ENCODE data around the gene FBXL14.

FBXL14 gene

GRCh38 chr12:1542599-1542998 lies 51.8 kb downstream of the FBXL14 start:
- Histone ChIP-seq H3K27ac (ENCODE audit: low read depth, low read length) (no peak overlapping the region), H4K20me1 (ENCODE audit: low read depth, low read length) (no peaks in the 10 kb centered on the region), H3K9ac (ENCODE audit: low read length) (no peak overlapping the region), H3K4me3 (ENCODE audit: insufficient read depth, low read length, poor library complexity, severe bottlenecking) (no peak overlapping the region), H3K27me3 (ENCODE audit: low read length) (no peaks in the 10 kb centered on the region), H3K79me2 (ENCODE audit: insufficient read depth, low read length) (no peaks in the 10 kb centered on the region), H3K9me3 (ENCODE audit: insufficient read depth, low read length) (no peaks in the 10 kb centered on the region), H3K4me2 (ENCODE audit: low read depth, low read length, poor library complexity, severe bottlenecking) (no peak overlapping the region), H3F3A (ENCODE audit: insufficient read depth) (no peaks in the 10 kb centered on the region), H3K36me3 (ENCODE audit: low read length) (no peaks in the 10 kb centered on the region), H3K9me2 (replicated peaks; ENCODE audit: insufficient read depth, low read length) (no peaks in the 10 kb centered on the region), H2AFZ (ENCODE audit: low read depth, low read length, severe bottlenecking) (no peak overlapping the region)
- no peak for TF ChIP-seq EZH2phosphoT487 (conservative IDR thresholded peaks at IDR 0.05; ENCODE audit: low read length)
- no peak for TF ChIP-seq CTCF (IDR thresholded peaks at IDR 0.05; ENCODE audit: insufficient read depth, low read length, poor library complexity, severe bottlenecking)

GRCh38 chr12:1540690-1541089 lies 53.7 kb downstream of the FBXL14 start:
- Histone ChIP-seq H3K4me2 (ENCODE audit: low read depth, low read length, poor library complexity, severe bottlenecking) (no peak overlapping the region), H3K36me3 (ENCODE audit: low read length) (no peaks in the 10 kb centered on the region), H2AFZ (ENCODE audit: low read depth, low read length, severe bottlenecking) (no peak overlapping the region), H4K20me1 (ENCODE audit: low read depth, low read length) (no peaks in the 10 kb centered on the region), H3K27ac (ENCODE audit: low read depth, low read length) (no peak overlapping the region), H3K4me3 (ENCODE audit: insufficient read depth, low read length, poor library complexity, severe bottlenecking) (no peak overlapping the region), H3F3A (ENCODE audit: insufficient read depth) (no peaks in the 10 kb centered on the region), H3K9ac (ENCODE audit: low read length) (no peak overlapping the region), H3K79me2 (ENCODE audit: insufficient read depth, low read length) (no peaks in the 10 kb centered on the region), H3K9me2 (replicated peaks; ENCODE audit: insufficient read depth, low read length) (no peaks in the 10 kb centered on the region), H3K9me3 (ENCODE audit: insufficient read depth, low read length) (no peaks in the 10 kb centered on the region), H3K27me3 (ENCODE audit: low read length) (no peaks in the 10 kb centered on the region)
- TF ChIP-seq CTCF (IDR thresholded peaks at IDR 0.05; ENCODE audit: insufficient read depth, low read length, poor library complexity, severe bottlenecking) (no peak), EZH2phosphoT487 (conservative IDR thresholded peaks at IDR 0.05; ENCODE audit: low read length) (no peak)

- Histone ChIP-seq H4K20me1 (ENCODE audit: low read depth, low read length) (no peaks in the 10 kb centered on the region), H2AFZ (ENCODE audit: low read depth, low read length, severe bottlenecking) (no peak overlapping the region), H3K27me3 (ENCODE audit: low read length) (no peaks in the 10 kb centered on the region), H3K79me2 (ENCODE audit: insufficient read depth, low read length) (no peaks in the 10 kb centered on the region), H3F3A (ENCODE audit: insufficient read depth) (no peaks in the 10 kb centered on the region), H3K36me3 (ENCODE audit: low read length) (no peaks in the 10 kb centered on the region), H3K9me2 (replicated peaks; ENCODE audit: insufficient read depth, low read length) (no peaks in the 10 kb centered on the region), H3K4me2 (ENCODE audit: low read depth, low read length, poor library complexity, severe bottlenecking) (no peak overlapping the region), H3K4me3 (ENCODE audit: insufficient read depth, low read length, poor library complexity, severe bottlenecking) (no peak overlapping the region), H3K27ac (ENCODE audit: low read depth, low read length) (no peak overlapping the region), H3K9me3 (ENCODE audit: insufficient read depth, low read length) (no peaks in the 10 kb centered on the region), H3K9ac (ENCODE audit: low read length) (no peak overlapping the region)
- TF ChIP-seq EZH2phosphoT487 (conservative IDR thresholded peaks at IDR 0.05; ENCODE audit: low read length) (no peak), CTCF (IDR thresholded peaks at IDR 0.05; ENCODE audit: insufficient read depth, low read length, poor library complexity, severe bottlenecking) (no peak)
These were observed 55.2 kb downstream of the FBXL14 start for GRCh38 chr12:1539135-1539534.

All from SU-DHL-6 (cell line).